Stimulated activated CD8-positive, alpha-beta memory T cell treated with anti-CD3 and anti-CD28 coated beads, Interleukin-7, amount 100 ng/mL, for 48 hours (primary cell): ENCODE data around the gene FARS2.
A peak's percentile ranks its signal among the peaks of the same experiment; 100 is the strongest.

Experiments used
- DNase-seq, 2 donors: peaks; one replicate each; pipeline ENCODE4 v3.0.0-alpha.2; 2020; ENCODE audit warnings: low read depth in 1 of 2; ENCODE audit errors: extremely low read depth in 1 of 2

The FARS2 gene

DNA sequence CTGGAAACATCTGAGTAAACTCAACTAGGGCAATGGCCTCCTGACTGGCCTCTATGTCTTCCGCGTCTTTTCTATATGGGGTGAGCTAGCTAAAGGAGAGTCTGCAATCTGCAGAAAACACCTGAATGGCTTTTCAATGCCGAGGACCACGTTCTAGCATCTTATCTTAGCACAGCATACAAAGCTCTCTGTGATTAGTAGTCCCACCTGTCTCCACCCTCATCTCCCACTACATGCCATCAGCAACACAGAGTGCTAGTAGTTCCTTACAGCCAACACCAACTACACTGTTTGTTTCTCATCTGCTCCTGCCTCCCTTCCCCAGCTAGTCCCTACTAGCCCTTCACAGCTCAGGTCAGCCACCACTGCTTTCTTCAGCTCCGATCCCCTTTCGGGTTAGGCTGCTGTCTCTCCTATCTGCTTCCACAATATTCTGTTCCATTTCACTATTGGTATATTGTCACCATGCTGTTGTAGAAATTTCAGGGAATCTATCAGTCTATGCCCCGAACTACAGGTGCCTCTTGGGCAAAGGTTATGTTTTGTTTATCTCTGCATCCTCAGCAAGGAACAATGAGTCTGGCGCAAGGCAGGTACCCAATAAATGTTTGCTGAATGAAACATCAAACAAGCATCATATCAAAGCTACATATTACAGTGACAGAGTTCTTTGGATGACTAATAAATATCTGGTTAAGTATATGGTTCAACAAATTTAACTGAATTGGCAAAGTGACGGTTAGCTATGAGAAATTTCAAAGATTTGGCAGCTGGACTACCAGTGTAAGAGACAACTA lies 12.8 kb upstream of the FARS2 start:
- no peak for DNase-seq

DNA sequence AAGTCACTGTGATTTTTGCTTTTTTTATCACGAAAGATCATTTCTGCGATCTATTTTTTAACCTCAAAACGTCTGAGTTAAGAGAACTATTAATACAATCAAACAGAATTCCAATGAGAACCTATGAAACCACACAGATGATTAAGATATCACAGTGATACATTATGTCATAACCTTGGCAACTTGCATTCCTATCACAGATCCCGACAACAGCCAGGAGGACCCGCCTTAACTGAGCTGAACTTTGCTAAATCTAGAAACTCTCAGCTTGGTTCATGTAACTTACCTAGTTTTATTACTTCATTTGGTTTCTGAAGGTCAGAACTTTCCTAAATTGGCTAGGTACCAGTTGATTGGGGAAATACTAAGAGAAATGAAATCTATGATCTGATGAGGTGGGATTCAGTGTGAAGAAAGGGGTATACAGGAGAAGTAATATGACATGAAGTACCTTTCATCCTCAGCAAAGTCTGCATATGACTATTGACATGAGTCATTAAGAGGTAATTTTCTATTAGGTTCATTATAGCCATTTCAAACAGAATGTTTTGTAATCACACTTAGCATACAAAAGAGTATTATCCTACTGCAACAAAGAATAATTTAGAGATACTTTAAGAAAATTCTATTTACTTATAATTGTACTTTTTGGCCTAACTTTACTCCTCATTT lies 11.7 kb upstream of the FARS2 start:
- no peak for DNase-seq

DNA sequence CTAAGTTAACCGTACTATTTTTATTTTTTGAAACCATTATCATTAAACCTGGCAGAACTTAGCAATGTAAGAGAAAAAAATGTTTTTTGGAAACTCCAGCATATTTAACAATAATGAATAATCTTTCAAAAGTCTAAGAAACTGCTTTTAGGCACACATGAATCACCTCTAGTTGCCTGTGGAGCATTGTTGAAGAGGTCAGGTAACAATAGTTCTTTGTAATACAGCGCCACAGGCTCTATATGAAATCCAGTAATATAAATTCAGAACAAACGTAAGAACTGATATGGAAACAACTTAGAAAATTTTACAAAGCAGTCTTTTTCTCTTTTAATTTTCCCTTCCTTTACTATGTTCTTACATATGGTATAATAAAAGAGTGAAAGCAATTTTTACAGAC lies 10.9 kb upstream of the FARS2 start:
- no peak for DNase-seq

DNA sequence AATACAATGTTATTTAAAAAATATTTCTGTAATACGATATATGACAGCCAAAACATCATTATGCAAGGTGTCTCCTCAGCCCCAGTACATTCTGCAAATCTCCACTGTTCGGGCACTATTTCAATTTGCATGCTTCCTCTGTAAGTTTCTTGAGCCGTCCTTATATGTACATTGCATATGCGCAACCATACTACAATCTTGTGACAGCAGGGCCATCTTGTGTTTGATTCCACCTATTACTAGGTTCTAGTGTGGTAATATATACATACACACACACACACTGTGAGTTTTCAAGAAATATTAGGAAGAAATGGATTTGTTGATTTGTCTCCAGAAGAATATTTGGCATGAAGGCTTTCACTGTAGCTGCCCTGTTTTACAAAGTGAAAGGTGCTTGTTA lies 10.4 kb upstream of the FARS2 start:
- DNase-seq, result no peak

DNA sequence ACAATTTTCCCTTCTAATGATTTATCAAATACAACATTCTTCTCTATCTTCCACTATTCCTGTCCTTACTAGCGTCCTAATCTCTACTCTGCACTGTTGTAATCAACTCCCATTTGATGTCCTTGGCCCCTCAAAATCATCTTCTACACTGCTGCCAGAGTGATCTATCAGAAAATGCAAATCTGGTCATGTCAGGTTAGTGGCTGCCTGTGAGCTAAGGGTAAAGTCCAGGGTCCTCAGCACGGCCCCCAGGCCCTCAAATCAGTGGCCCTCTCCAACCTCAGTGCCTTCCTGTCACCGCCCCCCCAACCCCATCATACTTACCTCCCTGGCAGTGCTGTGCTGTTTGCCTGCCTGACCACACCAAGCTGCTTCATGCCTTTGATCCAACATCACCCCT lies 4.4 kb upstream of the FARS2 start:
- DNase-seq, result no peak

DNA sequence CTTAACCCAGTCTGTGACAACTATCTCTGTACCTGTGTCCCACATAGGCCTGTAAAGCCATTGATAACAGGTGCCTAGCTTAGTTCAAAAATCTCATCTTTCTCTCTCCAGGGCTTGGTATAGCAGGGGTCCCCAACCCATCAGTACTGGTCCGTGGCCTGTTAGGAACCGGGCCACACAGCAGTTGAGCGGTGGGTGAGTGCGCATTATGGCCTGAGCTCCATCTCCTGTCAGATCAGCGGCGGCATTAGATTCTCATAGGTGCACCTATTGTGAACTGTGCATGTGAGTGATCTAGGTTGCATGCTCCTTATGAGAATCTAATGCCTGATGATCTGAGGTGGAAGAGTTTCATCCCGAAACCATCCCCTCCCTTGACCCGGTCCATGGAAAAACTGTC lies 3.9 kb upstream of the FARS2 start:
- no peak for DNase-seq

DNA sequence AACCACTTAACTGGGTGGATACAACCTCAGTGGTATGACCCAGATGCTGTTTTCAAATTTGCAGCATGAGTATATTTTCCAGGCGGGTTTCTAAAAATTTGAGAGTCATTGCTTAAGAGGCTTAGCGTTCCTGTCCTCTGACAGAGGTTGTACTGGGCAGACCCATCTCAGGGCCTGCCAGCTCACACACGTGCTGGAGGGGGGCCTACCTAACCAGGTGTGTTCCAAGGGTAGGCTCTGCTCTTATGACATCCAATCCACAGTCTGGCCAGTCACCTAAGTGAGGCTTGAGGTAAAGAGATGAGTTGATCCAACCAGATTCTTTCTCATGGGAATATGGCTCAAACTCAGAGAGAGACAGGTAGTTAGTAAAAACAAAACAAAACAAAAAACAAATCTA lies 1.9 kb upstream of the FARS2 start:
- DNase-seq, result no peak

DNA sequence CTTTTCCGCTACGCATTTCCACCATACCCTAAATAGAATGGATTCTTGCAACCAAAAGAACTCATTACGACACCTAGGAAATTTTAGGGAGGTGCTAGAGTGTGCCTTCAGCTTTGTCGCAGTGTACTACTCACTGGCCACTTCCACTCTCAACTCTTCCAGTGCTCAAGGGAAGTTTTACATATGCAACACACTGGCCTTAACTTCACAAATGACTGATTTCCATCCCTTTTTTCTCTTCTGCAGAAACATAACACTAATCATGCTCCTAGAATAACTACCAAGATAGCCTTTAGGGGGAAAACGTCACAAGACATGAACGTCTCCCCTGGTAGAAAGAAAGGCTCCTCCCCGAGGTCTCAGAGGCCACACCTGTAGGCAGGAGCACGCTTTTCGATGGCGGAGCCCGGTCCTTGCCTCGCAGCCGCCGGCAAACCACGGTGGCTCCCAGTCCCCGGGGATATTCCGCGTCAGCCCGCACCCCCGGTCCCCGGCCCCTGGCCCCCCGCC lies 1.1 kb upstream of the FARS2 start:
- peak; percentile 32 to 52 for DNase-seq

DNA sequence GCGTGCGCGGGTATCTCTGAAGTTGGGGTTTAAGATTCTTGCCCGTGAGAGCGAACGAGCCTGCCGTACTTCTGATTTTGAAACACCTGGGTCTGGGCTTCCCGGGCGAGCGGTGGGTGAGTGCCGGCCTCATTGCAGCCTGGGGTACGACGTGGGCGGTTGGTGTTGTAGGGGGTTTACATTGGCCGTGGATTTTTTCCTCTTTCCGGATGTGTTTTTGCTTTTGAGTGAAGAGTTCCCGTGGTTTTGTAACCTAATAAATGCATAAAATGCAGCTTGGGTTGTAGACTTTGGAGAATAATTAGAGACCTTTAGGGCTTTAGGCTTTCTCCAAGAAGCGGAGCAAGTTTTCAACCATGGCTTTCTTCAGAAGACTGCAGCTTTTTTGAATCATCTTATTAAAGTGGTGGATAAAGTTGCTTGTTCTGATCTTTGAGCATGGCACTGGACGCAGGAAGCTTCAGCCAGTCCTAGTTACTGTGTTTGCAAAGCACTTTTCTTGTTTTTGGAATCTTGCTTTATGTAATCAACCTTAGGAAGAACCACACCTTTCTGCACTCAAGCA lies 314 bp downstream of the FARS2 start:
- no peak for DNase-seq

DNA sequence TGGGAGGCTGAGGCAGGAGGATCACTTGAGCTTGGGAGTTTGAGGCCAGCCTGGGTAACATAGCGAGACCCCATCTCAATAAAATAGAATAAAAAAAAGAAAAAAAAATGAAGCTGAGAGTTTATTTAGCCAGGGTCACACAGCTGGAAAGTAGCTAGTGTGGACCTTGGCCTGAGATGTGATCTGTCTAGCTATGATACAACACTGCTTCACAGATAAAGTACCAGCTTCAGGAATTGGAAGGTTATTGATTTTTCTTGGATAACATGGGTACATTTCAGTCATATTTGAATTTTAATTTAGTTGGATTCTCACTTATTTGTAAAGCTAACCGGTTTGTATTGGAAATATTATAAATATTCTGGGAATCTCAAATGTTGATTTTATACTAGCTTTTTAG lies 5.1 kb downstream of the FARS2 start:
- no peak for DNase-seq

DNA sequence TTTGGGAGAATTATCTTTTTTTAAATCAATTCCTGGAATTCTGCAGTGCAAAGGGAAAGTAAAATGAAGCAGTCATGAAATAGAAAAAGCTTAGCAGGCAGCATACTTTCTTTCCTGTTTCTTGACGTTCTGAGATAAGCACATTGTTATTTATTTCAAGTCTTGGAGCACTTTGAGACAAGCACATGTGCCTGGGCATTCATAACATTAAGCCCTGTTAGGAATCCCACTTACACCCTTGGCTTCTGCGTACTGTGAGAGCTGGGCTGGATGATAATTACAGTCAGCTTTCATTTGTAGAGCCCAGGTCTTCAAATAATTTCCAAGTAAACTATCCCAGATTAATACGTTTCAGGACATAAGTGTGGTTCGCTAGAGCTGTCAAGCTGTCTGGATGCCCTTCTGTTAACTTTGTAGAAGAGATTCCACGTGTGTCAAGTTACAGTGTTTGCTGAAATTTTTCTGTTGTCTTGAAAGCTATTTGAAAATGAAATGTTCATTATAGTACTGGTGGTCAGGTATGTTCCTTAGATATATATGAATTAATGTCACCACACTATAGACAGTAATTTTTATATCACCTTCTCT lies 8.9 kb downstream of the FARS2 start:
- no peak for DNase-seq

DNA sequence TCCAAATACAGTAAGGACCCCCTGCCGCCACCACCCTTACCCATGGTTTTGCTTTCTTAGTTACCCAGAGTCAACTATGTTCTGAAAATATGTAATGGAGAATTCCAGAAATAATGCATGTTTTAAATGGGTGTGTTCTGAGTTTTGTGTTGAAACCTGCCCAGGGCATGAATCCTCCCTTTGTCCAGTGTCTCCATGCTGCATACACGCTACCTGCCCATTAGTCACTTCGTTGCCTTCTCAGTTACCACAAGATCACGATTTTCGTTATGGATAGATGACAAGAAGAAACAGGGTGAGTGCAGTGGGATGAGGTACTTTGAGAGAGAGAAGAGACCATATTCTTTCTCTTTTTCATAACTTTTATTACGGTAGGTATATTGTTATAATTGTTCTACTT lies 10.6 kb downstream of the FARS2 start:
- no peak for DNase-seq

DNA sequence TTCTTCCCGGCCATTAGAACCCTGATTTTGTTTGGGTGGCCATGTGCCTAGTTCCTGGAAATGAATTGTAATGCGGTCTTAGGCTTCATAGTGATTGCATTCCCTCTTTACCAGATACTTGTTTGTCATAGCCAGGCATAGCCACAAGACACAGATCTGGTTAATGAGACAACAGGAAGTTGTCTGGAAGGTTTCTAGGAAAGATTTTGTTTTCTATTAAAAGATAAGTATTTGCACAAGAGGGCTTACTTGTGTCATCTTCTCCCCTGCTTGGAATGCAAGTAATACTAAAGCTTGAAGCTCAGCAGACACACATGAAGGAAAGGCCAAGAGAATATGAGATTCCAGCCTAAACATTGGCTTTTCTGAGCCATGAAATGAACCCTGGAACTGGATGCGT lies 12.9 kb downstream of the FARS2 start:
- DNase-seq, result no peak

DNA sequence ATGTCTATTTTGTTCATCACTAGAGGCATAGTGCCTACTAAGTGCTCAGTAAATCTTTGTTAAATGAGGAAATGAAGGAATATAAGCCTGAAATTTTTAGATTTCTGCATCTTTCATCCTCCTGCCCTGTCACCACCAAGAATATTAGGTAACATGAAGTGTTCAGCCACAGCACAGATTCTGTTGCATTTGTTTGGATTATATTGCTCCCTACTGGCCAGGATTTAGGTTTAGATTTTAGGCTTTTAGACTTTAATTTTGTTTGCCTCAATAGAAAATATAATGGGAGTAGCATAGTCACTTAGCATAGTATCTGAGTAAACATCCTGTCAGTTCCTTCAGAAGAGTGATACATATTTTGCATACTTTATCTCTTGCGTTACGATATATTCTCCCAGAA lies 14.2 kb downstream of the FARS2 start:
- DNase-seq, result no peak

DNA sequence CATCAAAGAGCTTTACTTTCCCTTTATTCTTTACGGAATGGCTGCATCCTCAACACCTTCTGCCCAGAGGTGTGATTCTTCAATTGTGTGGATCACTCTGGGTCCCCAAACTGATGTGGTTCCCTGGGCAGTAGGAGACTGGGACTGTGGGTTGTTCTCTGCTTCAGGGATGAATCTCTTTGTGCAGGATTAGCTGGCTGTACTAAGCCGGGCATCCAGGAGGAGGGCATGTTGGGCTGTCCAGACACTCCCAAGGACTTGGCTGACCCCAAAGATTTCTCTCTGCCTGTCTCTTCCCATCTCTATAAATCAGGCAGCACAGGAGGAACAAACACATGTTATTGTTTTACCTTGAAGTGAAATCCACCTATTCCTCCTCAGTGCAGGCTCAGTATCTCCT lies 15.3 kb downstream of the FARS2 start:
- DNase-seq, result no peak

DNA sequence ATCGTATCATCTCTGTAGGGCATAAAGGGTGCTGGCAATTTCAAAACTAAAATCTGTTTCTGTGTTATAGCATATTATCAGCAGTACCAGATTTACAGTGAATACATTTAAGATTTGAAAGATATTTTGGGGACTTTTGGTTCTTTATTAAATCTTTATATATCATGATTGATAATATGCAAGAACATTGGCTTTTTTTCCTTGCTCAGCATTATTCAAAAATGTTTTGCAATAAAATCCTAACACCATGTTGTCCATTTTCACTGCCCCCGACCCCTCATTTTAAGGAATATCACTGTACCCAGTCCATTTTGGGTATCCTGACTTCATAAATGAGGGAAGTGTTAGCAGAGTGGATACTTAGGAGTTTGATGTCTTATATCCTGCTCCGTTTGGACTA lies 16.3 kb downstream of the FARS2 start:
- DNase-seq, result no peak

DNA sequence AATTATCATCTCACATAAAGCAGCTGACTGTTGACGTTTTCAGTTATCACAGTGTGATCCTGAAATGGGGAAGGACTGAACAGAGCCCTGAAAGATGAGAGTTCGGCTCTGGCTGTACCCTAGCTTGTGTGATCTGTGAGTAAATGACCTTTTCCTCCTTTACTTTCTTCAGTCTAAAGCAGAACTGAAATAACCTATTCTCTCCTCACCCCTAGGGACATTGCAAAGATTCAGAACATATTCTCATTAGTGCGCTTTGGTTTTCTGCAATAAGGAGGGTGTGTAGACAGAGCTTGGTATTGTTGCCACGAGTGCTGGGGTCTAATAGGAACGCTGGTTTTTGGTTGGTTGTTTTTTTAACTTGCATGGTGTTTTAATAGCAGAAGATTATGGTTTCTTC lies 16.7 kb downstream of the FARS2 start:
- DNase-seq, result no peak

DNA sequence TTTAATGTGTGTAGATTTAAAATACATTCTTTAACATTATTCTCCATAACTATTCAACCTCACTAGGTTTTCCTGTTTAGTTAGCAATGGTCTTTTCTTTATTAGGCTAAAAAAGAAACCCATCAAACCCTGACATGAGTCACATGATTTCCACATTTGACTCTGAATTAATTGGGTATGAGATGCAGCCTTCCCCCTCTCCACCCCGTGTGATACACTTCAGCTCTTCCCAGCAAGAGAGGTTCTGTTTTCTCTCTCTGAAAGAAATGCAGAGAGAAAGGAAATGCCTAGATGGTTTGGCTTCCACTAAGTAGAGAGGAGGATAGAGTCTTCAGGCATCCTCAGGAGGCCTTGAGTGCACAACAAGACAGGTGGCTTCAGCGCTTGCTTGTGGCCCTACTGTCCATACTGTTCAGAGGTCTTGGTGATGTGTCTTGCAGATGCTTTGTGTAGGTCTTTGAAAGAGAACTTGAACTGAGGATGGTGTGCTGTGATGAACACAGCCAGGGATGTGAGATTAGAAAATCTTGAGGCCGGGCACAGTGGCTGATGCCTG lies 17.3 kb downstream of the FARS2 start:
- no peak for DNase-seq

DNA sequence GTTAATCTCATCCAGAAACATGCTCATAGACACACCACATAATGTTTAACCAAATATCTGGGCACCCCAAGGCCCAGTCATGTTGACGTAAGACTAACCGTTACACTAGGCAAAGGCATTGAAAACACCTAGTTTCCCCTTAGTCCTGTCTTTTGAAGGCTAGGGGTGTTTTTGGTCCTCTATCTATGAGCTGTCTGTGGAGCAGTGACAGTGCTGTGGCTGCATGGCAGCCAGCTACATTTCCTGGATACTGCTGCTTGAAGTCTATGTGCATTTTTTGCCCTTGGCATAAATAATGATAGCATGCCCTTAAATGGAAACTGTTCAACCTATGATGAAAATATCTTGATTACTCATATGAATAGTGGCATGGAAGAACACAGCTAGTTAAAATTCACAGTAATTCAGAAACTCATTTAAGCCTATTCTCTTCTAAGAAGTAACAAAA lies 18.6 kb downstream of the FARS2 start:
- peak in 1 of 2 donors; percentile 41 for DNase-seq

DNA sequence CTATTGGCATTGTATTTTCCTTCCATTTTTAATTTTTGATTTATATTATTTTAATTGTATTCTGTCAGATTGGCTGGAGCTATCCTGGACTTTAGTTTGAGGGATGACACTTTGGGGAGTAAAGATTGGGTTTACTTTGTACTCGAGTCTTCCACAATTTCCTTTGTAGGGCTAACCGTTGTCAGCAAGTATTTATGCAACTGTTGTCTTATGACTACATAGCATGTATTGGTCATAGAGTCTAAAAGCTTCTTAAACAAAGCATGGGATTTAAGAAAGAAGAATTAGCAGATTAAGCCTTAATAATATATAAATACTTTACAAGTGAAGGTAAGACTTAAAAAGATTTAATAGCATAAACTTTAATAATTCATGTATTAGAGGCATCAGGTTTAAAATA lies 19.6 kb downstream of the FARS2 start:
- DNase-seq, result no peak

DNA sequence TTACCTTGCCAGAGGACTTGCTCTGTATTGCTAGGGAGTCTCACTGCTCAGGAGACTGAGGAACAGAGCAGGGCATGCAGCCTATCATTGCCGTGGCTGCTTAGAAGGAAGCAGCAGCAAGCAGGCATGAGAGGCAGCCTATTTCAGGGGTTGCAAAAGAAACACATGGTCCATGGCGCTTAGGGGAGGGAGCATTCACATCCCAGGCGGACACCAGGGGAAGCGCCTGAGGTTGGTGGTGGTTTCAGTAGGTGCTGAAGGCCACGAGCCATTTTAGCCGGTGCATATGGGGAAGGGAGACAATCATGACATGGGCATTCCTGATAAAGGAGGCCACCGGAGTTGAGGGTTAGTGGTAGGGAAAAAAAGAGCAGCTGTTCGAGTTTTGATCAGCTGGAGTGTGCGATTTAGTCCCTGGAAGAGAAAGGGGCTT lies 20.9 kb downstream of the FARS2 start:
- DNase-seq, result no peak
